Lower lobe of right lung (tissue), 2 donors: ENCODE data around the gene C1orf115. TPM values are rescaled to one million over a fixed set of nuclear protein-coding genes. Genes with fewer than 3 reads are reported as not detected.

Experiments
- ATAC-seq, 2 donors: fragments of 200-7000 bp; cut with Tn5 transposase; one replicate each; pipeline ENCODE4 v1.9.1; 2020 to 2022; ENCODE audit warnings: mild to moderate bottlenecking in 2 of 2, moderate library complexity in 2 of 2
- DNase-seq: peaks from one replicate; pipeline ENCODE4 v3.0.0-alpha.2; 2020
- H3K27ac ChIP-seq: fragments of 200-600 bp; one replicate; pipeline ENCODE4 v1.8.0; 2022
- H3K27me3 ChIP-seq: fragments of 200-600 bp; one replicate; pipeline ENCODE4 v1.8.0; 2022; ENCODE audit warnings: low read depth
- H3K36me3 ChIP-seq: fragments of 200-600 bp; one replicate; pipeline ENCODE4 v1.8.0; 2022; ENCODE audit warnings: mild to moderate bottlenecking
- H3K4me1 ChIP-seq: fragments of 200-600 bp; one replicate; pipeline ENCODE4 v1.8.0; 2022
- H3K4me3 ChIP-seq: fragments of 200-600 bp; one replicate; pipeline ENCODE4 v1.8.0; 2022; ENCODE audit warnings: mild to moderate bottlenecking
- H3K9me3 ChIP-seq: fragments of 200-600 bp; one replicate; pipeline ENCODE4 v1.8.0; 2022
- intact Hi-C: fragments of 100-400 bp; cut with DNase I; formaldehyde crosslinking; loops from one replicate; pipeline ENCODE4 v1.11.0; 2022
- total RNA-seq: library from RNA; stranded (reverse); fragmentation: NEBNext Ultra II Directional; extraction: Animal tissue kit (Norgen Biotek cat#: 25700); gene quantifications from one replicate; pipeline ENCODE4 v1.2.1, GENCODE V29; 2021
- TF ChIP-seq, protein P1 (sequence below): fragments of 200-600 bp; IDR thresholded peaks from one replicate; pipeline ENCODE4 v1.8.0; 2022; ENCODE audit warnings: antibody characterized with exemption, mild to moderate bottlenecking
- donor health status: DM: no; HTN: yes; CAD: no; lungs with severe emphysema.

The C1orf115 gene
- total RNA-seq, 1 donor from 2014 or later: 26.3 TPM

DNA sequence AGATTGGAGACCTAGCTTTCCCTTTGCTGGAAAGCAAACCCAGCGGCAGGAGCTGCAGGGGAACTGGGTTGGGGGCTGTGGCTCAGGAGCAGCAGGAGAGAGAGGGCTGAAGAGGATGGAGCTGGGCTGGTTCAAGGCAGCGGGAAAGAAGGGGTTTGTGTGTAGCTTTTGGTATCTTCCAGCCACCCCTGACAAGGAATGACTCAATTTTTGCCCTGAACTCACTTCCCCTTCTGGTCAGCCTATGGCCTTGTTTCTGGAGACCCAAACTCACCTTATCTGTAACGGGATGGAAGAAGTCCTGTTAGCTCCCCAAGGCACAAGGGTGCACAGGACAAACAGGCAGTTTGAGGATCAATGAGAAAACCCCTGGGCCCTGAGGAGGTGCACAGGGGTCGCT, 13.1 kb downstream of the C1orf115 start:
- Histone ChIP-seq H3K27me3 (no peaks in the 10 kb centered on the region), H3K9me3 (no peaks in the 10 kb centered on the region), H3K27ac (no peak overlapping the region), H3K4me3 (no peak overlapping the region), H3K4me1 (no peaks in the 10 kb centered on the region), H3K36me3 (no peaks in the 10 kb centered on the region)
- ATAC-seq (no peak), DNase-seq (no peak)
- intact Hi-C loops: no loop called here
- TF ChIP-seq, protein P1, sequence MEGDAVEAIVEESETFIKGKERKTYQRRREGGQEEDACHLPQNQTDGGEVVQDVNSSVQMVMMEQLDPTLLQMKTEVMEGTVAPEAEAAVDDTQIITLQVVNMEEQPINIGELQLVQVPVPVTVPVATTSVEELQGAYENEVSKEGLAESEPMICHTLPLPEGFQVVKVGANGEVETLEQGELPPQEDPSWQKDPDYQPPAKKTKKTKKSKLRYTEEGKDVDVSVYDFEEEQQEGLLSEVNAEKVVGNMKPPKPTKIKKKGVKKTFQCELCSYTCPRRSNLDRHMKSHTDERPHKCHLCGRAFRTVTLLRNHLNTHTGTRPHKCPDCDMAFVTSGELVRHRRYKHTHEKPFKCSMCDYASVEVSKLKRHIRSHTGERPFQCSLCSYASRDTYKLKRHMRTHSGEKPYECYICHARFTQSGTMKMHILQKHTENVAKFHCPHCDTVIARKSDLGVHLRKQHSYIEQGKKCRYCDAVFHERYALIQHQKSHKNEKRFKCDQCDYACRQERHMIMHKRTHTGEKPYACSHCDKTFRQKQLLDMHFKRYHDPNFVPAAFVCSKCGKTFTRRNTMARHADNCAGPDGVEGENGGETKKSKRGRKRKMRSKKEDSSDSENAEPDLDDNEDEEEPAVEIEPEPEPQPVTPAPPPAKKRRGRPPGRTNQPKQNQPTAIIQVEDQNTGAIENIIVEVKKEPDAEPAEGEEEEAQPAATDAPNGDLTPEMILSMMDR: no peak

DNA sequence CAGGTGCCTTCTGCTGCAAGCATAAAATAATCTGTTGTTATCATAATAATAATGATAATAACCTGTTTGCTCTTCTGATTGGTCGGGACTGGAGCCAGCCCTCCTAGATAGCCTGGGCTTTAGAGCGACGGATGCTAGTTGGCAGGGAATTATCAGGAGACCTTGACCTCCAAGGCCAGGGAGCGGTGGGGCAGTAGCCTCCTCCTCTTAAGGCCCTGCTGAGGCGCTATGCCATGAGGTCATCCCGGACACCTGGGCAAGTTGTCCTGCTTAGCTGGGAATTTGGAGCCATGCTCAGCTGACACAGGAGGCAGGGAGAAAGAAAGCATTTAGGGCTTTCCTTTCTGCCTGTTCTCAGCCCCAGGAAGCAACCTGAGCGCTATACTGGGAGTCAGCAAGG, 15.6 kb downstream of the C1orf115 start:
- Histone ChIP-seq H3K9me3 (no peaks in the 10 kb centered on the region), H3K4me1 (no peaks in the 10 kb centered on the region), H3K4me3 (no peak overlapping the region), H3K27me3 (no peaks in the 10 kb centered on the region), H3K27ac (no peak overlapping the region), H3K36me3 (no peaks in the 10 kb centered on the region)
- no peak for ATAC-seq
- TF ChIP-seq, protein P1: no peak
- intact Hi-C loops: no loop called here
- DNase-seq: no peak

DNA sequence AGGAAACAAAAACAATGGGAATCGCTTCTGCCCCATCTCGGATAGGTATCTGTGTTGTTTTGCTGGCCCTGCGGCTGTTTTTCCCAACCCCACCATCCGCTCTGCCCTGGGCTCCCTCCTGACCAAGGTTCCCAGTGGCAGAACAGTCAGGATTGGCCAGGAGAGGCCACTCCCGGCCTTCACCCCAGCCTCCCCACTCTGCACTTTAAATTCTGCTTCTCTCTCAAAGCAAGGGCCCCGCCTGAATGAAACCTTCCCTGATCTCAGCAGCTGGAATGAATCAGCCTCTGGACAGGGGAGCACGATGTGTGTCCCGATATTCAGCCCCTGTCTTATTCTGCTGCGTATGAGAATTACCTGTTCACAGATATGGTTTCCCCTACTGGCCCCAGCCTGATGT, 16.3 kb downstream of the C1orf115 start:
- H3K4me3 ChIP-seq: no peak overlapping the region
- no peak for ATAC-seq
- intact Hi-C loops: no loop called here
- no peaks in the 10 kb centered on the region for H3K9me3 ChIP-seq
- H3K4me1 ChIP-seq: no peaks in the 10 kb centered on the region
- no peaks in the 10 kb centered on the region for H3K27me3 ChIP-seq
- no peak for DNase-seq
- TF ChIP-seq, protein P1: no peak
- no peaks in the 10 kb centered on the region for H3K36me3 ChIP-seq
- no peak overlapping the region for H3K27ac ChIP-seq

DNA sequence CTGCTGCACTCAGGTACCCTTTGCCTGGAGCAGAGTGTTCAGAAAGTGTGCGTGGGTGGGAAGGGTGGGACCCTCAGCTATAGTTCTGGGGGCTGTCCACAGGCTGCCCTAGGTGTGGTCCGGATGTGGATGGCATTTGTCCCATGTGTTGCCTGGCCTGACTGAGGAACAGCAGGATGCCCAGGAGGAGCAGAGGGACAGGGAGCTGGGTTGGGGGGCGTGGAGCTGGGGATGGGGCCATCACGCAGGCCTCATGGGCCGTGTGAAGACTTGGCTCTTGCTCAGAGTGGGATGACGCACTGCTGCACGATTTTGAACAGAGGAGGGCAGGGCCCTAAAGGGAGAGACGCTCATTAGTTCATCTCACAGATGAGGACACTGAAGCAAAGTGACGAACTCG, 17.0 kb downstream of the C1orf115 start:
- H3K36me3 ChIP-seq: no peaks in the 10 kb centered on the region
- no peak for DNase-seq
- no peak for ATAC-seq
- H3K4me3 ChIP-seq: no peak overlapping the region
- H3K4me1 ChIP-seq: no peaks in the 10 kb centered on the region
- H3K27me3 ChIP-seq: no peaks in the 10 kb centered on the region
- intact Hi-C loops: no loop called here
- no peaks in the 10 kb centered on the region for H3K9me3 ChIP-seq
- TF ChIP-seq, protein P1: no peak
- no peak overlapping the region for H3K27ac ChIP-seq

DNA sequence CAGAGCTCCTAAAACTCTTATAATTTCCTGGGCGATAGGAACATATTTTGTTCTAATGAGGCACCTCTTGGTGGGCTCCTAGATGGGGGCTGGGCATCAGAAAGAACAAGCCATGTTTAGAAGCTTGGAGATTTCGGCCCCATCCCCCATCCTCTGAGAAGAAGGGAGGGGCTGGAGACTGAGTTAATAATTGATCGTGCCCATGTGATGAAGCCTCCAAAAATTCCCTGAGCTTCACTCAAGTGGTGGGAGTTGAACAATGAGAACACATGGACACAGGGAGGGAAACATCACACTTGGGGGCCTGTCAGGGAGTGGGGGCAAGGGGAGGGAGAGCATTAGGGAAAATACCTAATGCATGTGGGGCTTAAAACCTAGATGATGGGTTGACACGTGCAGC, 18.1 kb downstream of the C1orf115 start:
- ATAC-seq: no peak
- Histone ChIP-seq H3K4me1 (no peaks in the 10 kb centered on the region), H3K36me3 (no peaks in the 10 kb centered on the region), H3K27me3 (no peaks in the 10 kb centered on the region), H3K4me3 (no peak overlapping the region), H3K9me3 (no peaks in the 10 kb centered on the region), H3K27ac (no peak overlapping the region)
- intact Hi-C loops: no loop called here
- DNase-seq: no peak
- TF ChIP-seq, protein P1: no peak
